ENCODE results near the gene UBA6.

Gene UBA6

DNA sequence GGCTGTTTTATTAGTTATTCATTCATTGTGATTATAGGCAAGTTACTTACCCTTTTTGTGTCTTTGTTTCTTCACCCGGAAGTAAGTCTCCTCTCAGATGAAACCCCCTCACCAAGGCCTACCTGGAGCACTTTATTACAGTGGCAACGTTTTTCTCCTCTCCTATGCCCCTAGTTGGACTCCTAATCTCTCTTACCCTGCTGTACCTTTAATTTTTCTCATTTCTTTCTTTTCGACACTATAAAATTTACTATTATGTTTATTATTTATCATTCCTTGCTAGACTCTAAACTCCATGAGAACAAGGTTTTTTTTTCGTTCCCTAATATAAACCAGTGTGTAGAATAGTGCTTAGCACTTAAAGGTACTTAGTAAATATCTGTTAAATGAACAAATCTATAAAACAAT lies 124.9 kb downstream of the UBA6 start:
- no peak for DNase-seq (ENCODE audit: low spot score)

DNA sequence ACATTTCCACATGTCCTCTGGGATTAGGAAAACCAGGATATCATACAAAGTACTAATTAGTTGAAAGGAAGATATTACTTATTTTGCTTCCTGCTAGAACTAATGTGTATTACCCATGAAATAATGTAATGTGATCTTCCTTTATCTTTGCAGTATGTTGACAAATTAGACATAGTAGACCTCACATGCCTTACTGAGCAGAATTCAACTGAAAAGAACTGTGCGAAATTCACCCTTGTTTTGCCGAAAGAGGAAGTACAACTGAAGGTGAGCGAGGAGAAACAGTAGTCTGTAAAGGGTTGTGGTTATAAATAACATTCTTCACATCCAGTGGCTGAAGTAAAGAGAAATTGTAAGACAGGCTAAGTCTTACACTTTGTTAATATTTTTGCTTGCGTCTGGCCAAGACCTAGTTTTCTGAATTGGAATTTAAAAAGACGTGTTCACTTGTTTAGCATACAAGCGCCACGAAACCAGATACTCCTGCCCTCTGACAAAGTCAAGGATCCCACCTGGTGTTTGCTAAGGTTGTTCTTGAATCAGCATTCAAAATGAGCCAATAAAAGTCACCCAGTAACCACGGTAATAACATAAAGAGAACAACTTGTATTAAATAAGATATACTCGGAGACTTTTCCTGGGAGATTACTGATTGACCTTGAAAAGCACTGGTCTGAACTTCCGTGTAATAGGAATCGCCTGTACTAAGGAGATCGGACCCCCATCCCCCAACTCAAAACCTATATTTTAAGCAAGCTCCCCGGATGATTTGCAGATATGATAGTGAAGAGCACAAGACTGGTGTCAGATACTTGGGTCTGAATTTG lies 125.5 kb downstream of the UBA6 start:
- DNase-seq (ENCODE audit: low spot score), result no peak

- DNase-seq (ENCODE audit: low spot score), result no peak
Measured at GRCh38 chr4:67573193-67573592, 127.8 kb downstream of the UBA6 start.

DNA sequence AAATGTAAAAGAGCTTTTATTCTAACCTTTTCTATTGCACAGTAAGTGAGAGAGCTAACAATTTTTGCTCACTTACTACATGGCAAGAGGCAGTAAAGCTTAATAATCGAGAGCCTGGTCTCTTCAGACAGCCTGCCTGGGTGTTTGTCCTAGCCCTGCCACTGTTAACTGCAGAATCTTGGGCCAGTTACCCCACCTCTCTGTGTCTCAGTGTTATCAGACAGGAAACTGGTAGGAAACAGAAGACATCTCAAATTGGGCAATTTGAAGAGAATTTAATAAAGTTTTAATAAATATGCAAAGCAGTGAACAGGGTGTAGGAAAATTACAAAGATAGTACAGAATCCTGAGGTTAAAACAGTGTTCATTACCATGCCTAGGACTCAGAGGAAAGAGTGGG lies 129.0 kb downstream of the UBA6 start:
- no peak for DNase-seq (ENCODE audit: low spot score)

- no peak for DNase-seq (ENCODE audit: low spot score)
Measured at GRCh38 chr4:67570537-67570936, 130.4 kb downstream of the UBA6 start.

- DNase-seq (ENCODE audit: low spot score), result no peak
Measured at GRCh38 chr4:67568820-67569219, 132.1 kb downstream of the UBA6 start.

GRCh38 chr4:67566335-67566734 lies 134.6 kb downstream of the UBA6 start:
- no peak for DNase-seq (ENCODE audit: low spot score)

DNA sequence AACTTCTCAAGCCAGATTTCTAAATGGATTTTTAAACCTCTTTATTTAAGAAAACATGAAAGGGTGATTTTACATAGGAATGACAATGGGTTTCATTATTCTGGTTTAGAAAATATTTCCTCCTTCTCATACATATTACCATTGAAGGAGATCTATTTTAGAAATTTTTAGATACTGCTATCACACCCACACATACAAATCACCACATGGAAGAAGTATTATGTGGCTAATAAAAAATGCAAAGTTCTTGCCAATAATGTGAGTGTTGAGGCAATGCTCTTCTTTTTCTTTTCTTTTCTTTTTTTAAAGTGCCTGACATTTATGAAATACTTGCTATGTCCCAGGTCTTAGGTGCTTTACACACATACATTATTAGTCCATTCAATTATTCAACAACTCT lies 135.7 kb downstream of the UBA6 start:
- DNase-seq (ENCODE audit: low spot score), result no peak
